Fibroblast of pulmonary artery (primary cell): ENCODE data around the gene TXNRD2.

Experiments used
- DNase-seq: peaks from one replicate; pipeline ENCODE4 v3.0.0-alpha.2; 2010; ENCODE audit warnings: low read depth
- H3K4me3 ChIP-seq: replicated peaks from 2 replicates; pipeline ENCODE4 v1.5.1; 2011; ENCODE audit warnings: low read depth, mild to moderate bottlenecking, control low read depth, low read length, moderate library complexity
- CTCF ChIP-seq: IDR thresholded peaks from 2 replicates; pipeline ENCODE4 v1.5.1; 2011; ENCODE audit warnings: mild to moderate bottlenecking, control low read depth, low read length, inconsistent platforms; ENCODE audit errors: missing control alignments

TXNRD2 gene

DNA sequence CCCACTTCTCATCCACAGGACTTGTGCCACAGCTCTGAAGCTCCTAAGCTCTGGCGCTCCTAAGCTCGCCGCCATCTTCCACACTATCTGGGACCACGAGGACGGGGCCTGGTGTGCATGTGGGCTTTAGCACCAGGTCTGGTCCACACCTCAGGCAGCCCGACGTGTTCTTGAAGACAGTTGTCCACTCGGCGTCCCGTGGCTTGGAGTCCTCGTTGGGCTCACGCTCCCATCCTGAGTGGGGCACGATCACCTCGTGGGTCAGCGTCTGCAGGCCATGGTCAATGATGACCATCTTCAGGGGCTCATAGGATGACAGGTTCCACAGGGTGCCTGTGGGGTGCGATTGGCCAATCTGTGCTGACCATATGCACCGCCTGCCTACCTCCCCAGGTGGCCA lies 37.1 kb upstream of the TXNRD2 start:
- no peak for DNase-seq
- TF ChIP-seq CTCF, result no peak
- H3K4me3 ChIP-seq, result no peak overlapping the region

DNA sequence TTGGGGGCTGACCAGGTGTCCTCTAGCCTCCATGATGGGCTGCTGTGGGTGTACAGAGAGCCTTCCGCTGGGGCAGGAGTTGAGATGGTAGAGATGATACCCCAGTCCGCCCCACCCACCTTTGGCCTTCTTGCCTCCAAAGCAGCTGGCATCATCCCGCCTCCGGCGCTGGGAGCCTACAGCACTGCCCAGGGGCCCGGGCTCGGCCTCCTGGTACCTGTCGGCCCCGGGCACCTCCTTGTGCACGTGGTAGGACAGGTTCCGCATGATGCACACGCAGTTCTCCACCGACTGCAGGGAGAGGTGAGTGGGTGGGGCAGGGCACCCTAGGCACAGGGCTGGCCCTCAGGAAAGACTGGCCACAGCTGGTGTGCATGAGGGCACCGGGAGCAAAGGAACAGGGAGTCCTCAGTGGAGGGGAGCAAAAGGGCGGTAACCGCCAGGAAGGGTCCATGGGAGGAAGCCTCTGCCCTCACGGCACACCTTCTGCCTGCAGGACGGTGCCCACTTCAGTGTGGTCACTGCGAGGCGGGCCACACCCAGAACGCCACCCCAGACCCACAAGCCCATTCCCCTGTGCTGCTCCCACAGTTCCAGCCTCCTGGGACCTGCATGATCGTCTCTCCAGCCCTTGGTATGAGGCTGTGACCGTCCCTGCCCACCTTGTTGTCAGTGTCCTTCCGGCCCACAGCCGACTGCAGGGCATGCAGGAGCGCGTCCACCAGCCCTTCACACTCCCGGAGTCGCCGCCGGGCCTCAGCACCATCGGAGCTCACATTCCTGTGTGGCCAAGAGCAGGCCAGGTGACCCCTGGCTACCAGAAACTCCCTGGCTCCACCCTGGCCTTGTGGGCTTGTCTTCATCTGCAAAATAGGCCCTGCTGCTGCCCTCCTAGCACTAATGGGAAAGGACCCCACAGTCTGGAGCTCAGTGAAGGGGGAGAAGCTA lies 36.0 kb upstream of the TXNRD2 start:
- DNase-seq, result no peak
- no peak for TF ChIP-seq CTCF
- no peak overlapping the region for H3K4me3 ChIP-seq

GRCh38 chr22:19976671-19977070 lies 35.1 kb upstream of the TXNRD2 start:
- H3K4me3 ChIP-seq, result no peak overlapping the region
- no peak for TF ChIP-seq CTCF
- no peak for DNase-seq

DNA sequence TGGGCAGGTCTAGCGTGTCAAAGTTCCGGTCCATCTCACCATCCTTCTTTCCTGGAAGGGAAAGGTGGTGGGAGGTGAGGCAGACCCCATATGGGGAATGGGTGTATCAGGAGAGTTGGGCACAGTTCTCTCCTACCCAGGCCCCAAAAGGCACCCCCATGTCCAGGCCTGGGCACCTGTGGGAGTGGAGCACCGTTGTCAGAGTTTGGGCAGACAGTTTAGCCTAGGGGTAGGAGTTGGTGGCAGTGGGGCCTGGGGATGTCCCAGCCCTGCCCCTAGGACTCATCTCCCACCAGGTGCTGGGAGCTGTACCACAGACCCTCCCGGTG lies 34.1 kb upstream of the TXNRD2 start:
- DNase-seq, result no peak
- TF ChIP-seq CTCF, result no peak
- H3K4me3 ChIP-seq, result no peak overlapping the region

GRCh38 chr22:19974935-19975706 lies 33.5 kb upstream of the TXNRD2 start:
- no peak overlapping the region for H3K4me3 ChIP-seq
- TF ChIP-seq CTCF, result no peak
- no peak for DNase-seq

- no peak overlapping the region for H3K4me3 ChIP-seq
- DNase-seq, result peak; percentile 65
- no peak for TF ChIP-seq CTCF
Measured at GRCh38 chr22:19974268-19974861, 32.7 kb upstream of the TXNRD2 start.
